GM19452 (cell line): Measurements from ENCODE around the gene FAM131C.
"Not testable (repeated sequence)": the region's sequence is repeated elsewhere in the genome, so short reads cannot be mapped to it uniquely, and the experiment has no call there.

Experiments used
- ATAC-seq: cut with Tn5 transposase; IDR thresholded peaks from one replicate; pipeline ENCODE4 v1.9.1; 2021; ENCODE audit not compliant: unreplicated experiment

Gene FAM131C

GRCh38 chr1:16061989-16062686 lies 11.3 kb downstream of the FAM131C start:
- ATAC-seq: not testable (repeated sequence)

- no peak for ATAC-seq
These were observed 12.2 kb downstream of the FAM131C start for GRCh38 chr1:16061266-16061665.

- ATAC-seq: not testable (repeated sequence)
These were observed 14.9 kb downstream of the FAM131C start for GRCh38 chr1:16058394-16059120.

GRCh38 chr1:16057314-16057915 lies 16.0 kb downstream of the FAM131C start:
- ATAC-seq: not testable (repeated sequence)

GRCh38 chr1:16056521-16056912 lies 16.9 kb downstream of the FAM131C start:
- ATAC-seq: not testable (repeated sequence)

- ATAC-seq: no peak
These were observed 17.6 kb downstream of the FAM131C start for GRCh38 chr1:16055613-16056520.

GRCh38 chr1:16054598-16055540 lies 18.6 kb downstream of the FAM131C start:
- ATAC-seq: no peak

- no peak for ATAC-seq
These were observed 19.5 kb downstream of the FAM131C start for GRCh38 chr1:16053781-16054502.

- ATAC-seq: not testable (repeated sequence)
These were observed 21.5 kb downstream of the FAM131C start for GRCh38 chr1:16051949-16052348.

- ATAC-seq: no peak
These were observed 22.4 kb downstream of the FAM131C start for GRCh38 chr1:16051039-16051438.

- ATAC-seq: no peak
These were observed 23.1 kb downstream of the FAM131C start for GRCh38 chr1:16050328-16050727.

- no peak for ATAC-seq
These were observed 24.8 kb downstream of the FAM131C start for GRCh38 chr1:16048573-16049189.

- no peak for ATAC-seq
These were observed 25.5 kb downstream of the FAM131C start for GRCh38 chr1:16047791-16048475.

- ATAC-seq: no peak
These were observed 26.6 kb downstream of the FAM131C start for GRCh38 chr1:16046842-16047241.

- ATAC-seq: no peak
These were observed 29.5 kb downstream of the FAM131C start for GRCh38 chr1:16043950-16044349.

- ATAC-seq: no peak
These were observed 29.9 kb downstream of the FAM131C start, which contains the start of gene CLCNKB for GRCh38 chr1:16043521-16043920. TSS of gene CLCNKB (plus strand) at chr1:16043782. CDS start at chr1:16044493, 711 bp downstream.

- ATAC-seq: not testable (repeated sequence)
These were observed 30.8 kb downstream of the FAM131C start for GRCh38 chr1:16042654-16043053.

- no peak for ATAC-seq
These were observed 31.4 kb downstream of the FAM131C start for GRCh38 chr1:16042096-16042495.
